Stimulated activated CD8-positive, alpha-beta memory T cell treated with anti-CD3 and anti-CD28 coated beads, Interleukin-7, amount 100 ng/mL, for 1 hour (primary cell): ENCODE results near the gene MRPS7.
"Not testable (repeated sequence)": the region's sequence is repeated elsewhere in the genome, so short reads cannot be mapped to it uniquely, and the experiment has no call there.

ENCODE experiments used
- DNase-seq, 2 donors: peaks; one replicate each; pipeline ENCODE4 v3.0.0-alpha.2; 2020; ENCODE audit warnings: low read depth in 2 of 2

The MRPS7 gene

DNA sequence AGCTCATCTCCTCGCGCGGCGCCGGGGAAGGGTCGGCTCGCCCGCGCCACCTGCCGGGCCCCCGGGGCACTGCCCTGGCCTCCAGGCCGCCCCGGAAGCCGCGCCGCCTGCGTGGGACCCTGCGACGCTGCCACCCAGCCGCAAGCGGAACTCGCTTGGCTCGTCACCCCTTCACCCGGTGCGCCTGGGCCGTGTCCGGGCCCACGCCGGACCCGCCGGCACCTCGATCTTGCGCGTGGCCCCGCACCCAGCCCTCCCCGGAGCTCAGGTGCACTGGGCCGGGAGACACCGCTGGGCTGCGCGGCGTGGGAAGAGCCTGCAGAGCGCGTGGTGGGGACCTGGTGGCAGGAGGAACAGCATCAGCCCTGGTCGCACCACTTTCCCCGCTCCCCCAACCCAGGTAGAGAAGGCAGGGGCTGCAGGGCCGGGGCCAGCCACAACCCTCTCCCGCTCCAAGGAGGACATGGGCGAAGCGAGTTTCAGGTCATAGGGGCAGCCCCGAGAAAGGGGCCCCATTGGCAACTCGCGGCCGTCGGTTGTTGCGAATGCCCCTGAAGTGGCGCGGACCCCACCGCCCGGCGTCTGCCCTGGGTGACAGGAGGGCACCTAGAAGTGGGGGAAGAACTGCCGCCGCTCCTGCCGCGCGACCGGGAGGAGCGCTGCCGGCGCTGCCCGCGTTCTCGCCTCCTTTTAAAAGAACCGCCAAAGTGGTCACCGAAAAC is 9.7 kb downstream of the MRPS7 start:
- DNase-seq: peak; percentile 74 to 81

DNA sequence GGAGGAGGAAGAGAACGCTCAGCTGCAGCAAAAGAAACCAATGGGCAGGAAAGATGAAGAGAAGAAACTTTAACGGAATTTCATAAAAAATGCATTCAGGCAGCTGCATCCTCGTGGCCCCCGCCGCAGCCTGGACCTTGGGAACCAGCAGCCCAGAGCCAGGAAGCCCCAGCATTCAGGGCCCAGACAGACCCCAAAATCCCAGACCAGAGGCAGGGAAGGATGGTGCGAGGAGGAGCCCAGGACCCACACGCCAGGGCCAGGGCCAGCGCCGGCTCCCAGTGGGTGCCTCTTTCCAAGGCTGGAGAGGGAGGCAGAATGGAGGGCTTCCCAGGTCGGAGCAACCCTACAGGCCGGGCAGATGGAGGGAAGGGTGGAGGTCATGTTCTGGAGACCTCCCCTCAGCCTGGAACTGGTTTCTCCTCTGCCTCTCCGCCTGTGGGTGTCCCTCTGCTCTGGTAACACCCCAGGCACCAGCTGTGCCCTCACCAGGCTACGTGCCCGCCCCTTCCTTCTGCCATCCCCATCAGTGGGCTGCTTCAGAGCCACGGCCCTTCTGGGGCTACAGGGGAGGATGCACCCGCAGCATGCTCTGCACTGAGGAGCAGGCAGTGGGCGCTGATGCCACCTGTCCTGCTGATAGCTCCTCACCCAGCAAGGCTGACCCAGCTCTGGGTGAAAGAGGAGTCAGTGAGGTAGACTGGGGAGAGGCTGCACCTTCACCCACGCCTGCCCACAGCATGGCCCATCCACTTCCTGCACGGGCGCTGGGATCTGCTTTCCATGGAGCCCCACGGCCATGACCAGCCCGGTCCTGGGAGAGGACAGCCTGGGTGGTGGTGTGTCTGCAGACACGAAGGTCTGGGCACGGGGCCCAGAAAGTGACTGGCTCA is 10.5 kb downstream of the MRPS7 start:
- no peak for DNase-seq

- no peak for DNase-seq
These were observed 11.1 kb downstream of the MRPS7 start for GRCh38 chr17:75272848-75273184.

GRCh38 chr17:75273977-75274708 is 12.5 kb downstream of the MRPS7 start:
- no peak for DNase-seq

DNA sequence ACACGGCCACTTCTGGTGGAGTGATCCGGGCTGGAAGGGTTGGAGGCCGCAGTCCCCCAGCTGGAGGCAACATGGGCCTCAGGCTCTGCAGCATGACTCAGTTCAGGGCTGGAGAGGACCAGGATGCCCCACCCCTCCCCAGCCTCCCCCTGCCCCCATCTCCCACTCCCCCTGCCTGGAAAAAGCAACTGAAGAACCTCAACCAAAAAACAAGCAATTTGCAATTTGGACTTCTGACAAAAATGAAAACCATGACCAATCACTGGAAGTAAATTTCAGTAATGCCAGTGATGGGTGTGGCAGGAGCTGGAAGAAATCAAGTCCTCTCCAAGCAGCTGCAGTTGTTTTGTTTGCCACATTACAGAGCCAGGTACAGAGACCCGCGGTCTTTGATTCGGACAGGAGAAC is 16.0 kb downstream of the MRPS7 start:
- no peak for DNase-seq

- DNase-seq: not testable (repeated sequence)
These were observed 18.5 kb downstream of the MRPS7 start for GRCh38 chr17:75280189-75280588.

DNA sequence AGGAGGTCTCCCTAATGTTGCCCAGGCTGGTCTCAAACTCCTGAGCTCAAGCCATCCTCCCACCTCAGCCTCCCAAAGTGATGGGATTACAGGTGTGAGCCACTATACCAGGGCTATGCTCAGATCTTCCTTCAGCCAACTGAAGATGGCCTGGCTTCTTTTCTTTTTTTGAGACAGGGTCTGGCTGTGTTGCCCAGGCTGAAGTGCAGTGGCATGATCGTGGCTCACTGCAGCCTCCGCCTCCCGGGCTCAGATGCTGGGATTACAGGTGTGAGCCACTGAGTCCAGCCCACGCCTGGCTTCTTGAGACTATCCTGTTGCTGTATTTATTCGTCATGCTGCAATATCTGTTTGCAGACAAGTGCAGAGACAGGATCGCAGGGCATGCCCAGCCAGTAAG is 23.4 kb downstream of the MRPS7 start:
- no peak for DNase-seq

DNA sequence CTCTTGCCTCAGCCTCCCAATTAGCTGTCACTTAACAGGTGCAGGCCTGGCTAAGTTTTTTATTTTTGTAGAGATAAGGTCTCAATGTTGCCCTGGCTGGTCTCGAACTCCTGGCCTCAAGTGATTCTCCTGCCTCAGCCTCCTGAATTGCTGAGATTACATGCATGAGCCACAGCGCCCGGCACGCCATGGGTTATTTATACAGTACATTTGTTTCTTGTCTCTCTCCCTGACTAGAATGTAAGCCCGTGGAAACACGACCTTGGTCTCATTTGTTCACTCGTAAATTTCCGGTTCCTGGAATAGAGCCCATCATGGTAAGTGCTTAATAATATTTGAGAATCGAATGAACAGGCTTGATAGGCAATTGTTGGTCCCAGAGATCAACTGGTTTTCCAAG is 25.5 kb downstream of the MRPS7 start:
- no peak for DNase-seq

- no peak for DNase-seq
These were observed 26.7 kb downstream of the MRPS7 start for GRCh38 chr17:75288359-75288758.

GRCh38 chr17:75288770-75289114 is 27.1 kb downstream of the MRPS7 start:
- no peak for DNase-seq

DNA sequence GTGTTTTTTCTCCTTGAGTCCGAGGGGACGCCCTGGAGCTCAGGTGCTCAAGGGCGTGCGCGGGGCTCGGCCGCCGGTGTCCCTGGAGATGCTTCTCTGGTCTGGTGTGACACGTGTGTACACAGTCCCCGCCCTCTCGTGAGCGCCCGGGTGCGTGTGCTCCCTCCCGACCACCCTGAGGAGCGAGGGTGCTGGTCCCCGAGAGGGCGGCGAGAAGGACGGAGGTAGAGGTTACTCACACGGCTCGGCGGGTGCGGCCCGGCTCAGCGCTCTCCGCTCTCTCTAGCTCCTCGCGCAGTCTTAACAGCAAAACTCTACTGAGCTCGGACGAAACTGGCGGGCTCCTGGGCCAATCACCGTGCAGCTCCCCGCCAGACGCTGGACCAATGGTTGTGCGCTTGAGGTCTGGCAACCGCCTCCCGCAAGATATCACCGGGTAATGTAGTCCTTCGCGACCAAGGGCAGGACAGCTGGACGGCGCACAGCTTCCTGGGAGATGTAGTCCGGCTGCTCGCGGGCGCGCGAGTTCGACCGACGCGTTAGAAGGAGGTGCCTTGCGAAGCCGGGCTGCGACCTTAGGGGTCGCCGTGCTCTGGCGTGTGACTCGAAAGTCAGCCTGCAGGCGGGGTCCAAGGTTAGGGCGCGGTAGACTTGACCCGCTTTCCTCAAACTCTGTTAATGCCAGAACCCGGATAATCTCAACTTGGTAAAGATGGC is 27.6 kb downstream of the MRPS7 start, which contains the start of gene SLC25A19:
SLC25A19 (minus strand) TSS at position 319 of the 717 bp plus-strand sequence. CDS start 2,669 bp downstream, outside the sequence.
- peak; percentile 92 for DNase-seq

- DNase-seq: peak; percentile 25 to 32
These were observed 28.2 kb downstream of the MRPS7 start for GRCh38 chr17:75289832-75290337.

DNA sequence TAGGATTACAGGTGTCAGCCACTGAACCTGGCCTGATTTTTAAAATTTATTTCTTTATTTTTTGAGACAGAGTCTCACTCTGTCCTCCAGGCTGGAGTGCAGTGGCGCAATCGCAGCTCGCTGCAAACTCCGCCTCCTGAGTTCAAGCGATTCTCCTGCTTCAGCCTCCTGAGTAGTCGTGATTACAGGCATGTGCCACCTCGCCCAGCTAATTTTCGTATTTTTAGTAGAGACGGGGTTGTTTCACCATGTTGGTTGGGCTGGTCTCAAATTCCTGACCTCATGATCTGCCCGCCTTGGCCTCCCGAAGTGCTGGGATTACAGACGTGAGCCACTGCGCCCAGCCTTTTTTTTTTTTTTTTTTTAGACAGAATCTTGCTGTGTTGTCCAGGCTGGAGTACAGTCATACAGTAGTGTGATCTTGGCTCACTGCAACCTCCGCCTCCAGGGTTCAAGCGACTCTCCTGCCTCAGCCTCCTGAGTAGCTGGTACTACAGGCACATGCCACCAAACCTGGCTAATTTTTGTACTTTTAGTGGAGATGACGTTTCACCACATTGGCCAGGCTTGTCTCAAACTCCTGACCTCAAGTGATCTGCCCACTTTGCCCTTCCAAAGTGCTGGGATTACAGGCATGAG is 31.2 kb downstream of the MRPS7 start:
- DNase-seq: not testable (repeated sequence)

DNA sequence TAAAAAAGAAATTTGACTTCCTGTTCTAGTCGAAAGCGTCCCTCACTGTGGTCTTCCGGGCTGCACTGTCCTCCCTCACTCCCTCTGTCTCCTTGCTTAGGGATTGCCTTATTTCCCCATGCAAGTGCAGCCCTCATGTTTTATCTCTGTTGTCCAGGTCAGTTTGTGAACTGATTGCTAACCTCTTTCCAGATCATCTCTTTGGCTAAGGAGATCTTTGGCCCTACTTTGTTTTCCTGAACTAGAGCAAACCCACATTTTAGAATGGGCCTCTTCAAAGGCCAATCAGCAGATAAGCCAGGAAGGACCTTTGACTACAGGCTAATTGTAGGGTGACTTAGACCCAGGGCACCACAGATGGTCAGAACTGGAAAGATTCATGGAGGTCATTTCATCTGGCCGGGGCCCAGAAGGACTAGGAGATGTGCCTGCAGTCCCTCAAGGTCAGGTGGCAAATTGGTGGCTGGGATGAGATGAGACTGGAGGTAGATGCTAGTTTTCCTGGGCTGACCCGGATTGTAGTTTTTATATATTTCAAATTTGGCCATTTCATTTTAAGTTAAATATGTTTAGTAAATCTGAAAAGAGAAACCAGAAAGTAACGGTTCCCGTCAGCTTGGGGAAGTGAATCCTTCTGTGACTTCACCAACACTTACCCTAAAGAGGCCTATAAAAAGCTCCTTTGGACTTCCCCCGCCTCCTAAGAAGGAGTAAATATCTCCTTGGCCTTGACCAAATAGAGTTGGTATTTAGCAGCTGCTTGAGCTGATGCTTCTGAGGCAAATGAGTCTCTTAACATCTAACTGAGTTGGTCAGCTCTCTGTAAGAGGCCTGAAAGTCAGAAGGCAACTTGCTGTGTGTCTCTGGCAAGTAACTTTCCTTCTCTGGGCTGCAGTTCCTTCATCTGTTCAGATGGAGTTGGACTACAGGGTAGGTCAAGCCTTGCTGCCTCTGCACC is 33.8 kb downstream of the MRPS7 start:
- DNase-seq: no peak

- DNase-seq: no peak
These were observed 38.6 kb downstream of the MRPS7 start for GRCh38 chr17:75300280-75300679.

- DNase-seq: no peak
These were observed 39.4 kb downstream of the MRPS7 start for GRCh38 chr17:75301049-75301448.

GRCh38 chr17:75301502-75302206 is 40.0 kb downstream of the MRPS7 start:
- DNase-seq: no peak

GRCh38 chr17:75307957-75308731 is 46.5 kb downstream of the MRPS7 start:
- DNase-seq: no peak
